Body of pancreas (tissue), 4 donors: Measurements from ENCODE around the gene ABI3. TPM values are rescaled to one million over a fixed set of nuclear protein-coding genes. Genes with fewer than 3 reads are reported as not detected.

Experiments
- ATAC-seq: fragments of 150-250 bp; one replicate; pipeline ENCODE4 v1.9.1; 2016
- DNase-seq, 4 donors: peaks; one replicate each; pipeline ENCODE4 v3.0.0-alpha.2; 2019
- H3K27ac ChIP-seq, 4 donors: fragments of 200-600 bp; sonication (generic); 1 replicate in 3 of 4; 2 replicates in 1 of 4; pipeline versions ENCODE4 v1.5.1 to v1.6.1; 2016 to 2019; ENCODE audit warnings: mild to moderate bottlenecking in 1 of 4, mixed read lengths in 1 of 4, moderate library complexity in 1 of 4
- H3K27me3 ChIP-seq, 2 donors: fragments of 200-600 bp; sonication (generic); one replicate each; pipeline ENCODE4 v1.6.0; 2016; ENCODE audit warnings: mild to moderate bottlenecking in 1 of 2
- H3K36me3 ChIP-seq, 2 donors: fragments of 200-600 bp; sonication (generic); replicated peaks in 1 of 2; 2 replicates each; pipeline ENCODE4 v1.5.1; 2016; ENCODE audit warnings: low read depth in 2 of 2; ENCODE audit not compliant: insufficient read depth in 1 of 2
- H3K4me1 ChIP-seq: fragments of 200-600 bp; sonication (generic); one replicate; pipeline ENCODE4 v1.6.0; 2016
- H3K4me3 ChIP-seq, 2 donors: fragments of 200-600 bp; sonication (generic); 1 replicate in 1 of 2; 2 replicates in 1 of 2; pipeline ENCODE4 v1.5.1; 2016 to 2019
- H3K9me3 ChIP-seq, 3 donors: fragments of 200-600 bp; sonication (generic); 1 replicate in 2 of 3; 2 replicates in 1 of 3; pipeline ENCODE4 v1.5.1; 2016
- POLR2A ChIP-seq, 3 donors: fragments of 450-650 bp; IDR thresholded peaks; one replicate each; pipeline ENCODE4 v1.6.1; 2016; ENCODE audit warnings: antibody characterized with exemption in 3 of 3, mild to moderate bottlenecking in 2 of 3
- WGBS, 2 donors: methylation state at CpG; one replicate each; pipeline ENCODE4 v1.1.5; 2017; 5-methylcytosine and 5-hydroxymethylcytosine counted together
- intact Hi-C: fragments of 100-400 bp; cut with DNase I; formaldehyde crosslinking; loops from one replicate; pipeline ENCODE4 v1.15.1; 2023
- total RNA-seq, 2 donors: library from RNA; depleted of rRNA; stranded (reverse); fragments of >200 nt; gene quantifications; one replicate each; pipeline ENCODE4 v1.1.0, GENCODE V29; 2016
- TF ChIP-seq, protein P1 (sequence below), 7 experiments: fragments of 450-650 bp in 4 of 7; fragments of 200-600 bp in 3 of 7; sonication (generic) in 3 of 7; IDR thresholded peaks; one replicate each; pipeline ENCODE4 v1.5.1; 2016 to 2019; ENCODE audit warnings: antibody characterized with exemption in 7 of 7

The ABI3 gene
- total RNA-seq, 2 donors from 2014 or later, result 4.9 to 6.3 TPM

DNA sequence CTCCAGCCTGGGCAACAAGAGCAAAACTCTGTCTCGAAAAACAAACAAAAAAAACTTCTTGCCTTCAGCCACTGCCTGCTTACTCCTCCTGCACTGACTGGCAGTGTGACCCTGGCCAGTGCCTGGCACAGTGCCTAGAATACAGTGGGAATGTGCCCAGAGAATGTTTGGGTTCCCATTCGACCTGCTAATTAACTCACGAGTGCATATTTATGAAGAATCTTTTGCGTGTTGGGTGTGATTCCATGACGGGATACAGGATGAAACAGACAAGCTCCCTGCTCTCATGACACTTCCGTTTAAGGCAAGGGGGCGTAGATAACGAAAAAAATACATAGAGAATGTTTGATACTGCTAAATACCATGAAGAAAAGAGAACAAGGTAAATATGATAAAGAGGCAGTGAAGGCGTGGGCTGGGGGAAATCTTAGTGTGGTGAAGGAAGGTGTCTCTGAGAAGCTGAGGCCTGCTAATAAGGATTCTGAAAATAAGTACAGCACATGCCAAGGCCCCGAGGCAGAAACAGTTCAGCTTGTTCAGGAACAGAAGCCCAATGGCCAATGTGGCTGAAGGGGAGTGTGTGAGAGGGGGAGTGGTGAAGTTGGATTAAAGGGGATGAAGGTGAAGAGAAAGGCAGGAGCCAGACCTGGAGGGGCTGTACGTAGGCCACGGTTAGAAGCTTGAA is 4.3 kb downstream of the ABI3 start:
- Histone ChIP-seq H3K4me3 (no peak overlapping the region), H3K36me3 (no peaks in the 10 kb centered on the region), H3K27me3 (no peaks in the 10 kb centered on the region), H3K4me1 (peaks cover 16% of the 10 kb centered on the region), H3K9me3 (no peaks in the 10 kb centered on the region), H3K27ac (peak overlapping the region in 2 of 4 donors; percentile 5 to 8)
- peak; percentile 67 to 79 (median 72) for DNase-seq
- WGBS, 2 donors, result 34% methylated on average over 12 of the region's 12 CpGs
- ATAC-seq, result peak; percentile 36
- intact Hi-C loops, result no loop called here
- TF ChIP-seq POLR2A (IDR thresholded peaks at IDR 0.05), result no peak
- TF ChIP-seq, protein P1, sequence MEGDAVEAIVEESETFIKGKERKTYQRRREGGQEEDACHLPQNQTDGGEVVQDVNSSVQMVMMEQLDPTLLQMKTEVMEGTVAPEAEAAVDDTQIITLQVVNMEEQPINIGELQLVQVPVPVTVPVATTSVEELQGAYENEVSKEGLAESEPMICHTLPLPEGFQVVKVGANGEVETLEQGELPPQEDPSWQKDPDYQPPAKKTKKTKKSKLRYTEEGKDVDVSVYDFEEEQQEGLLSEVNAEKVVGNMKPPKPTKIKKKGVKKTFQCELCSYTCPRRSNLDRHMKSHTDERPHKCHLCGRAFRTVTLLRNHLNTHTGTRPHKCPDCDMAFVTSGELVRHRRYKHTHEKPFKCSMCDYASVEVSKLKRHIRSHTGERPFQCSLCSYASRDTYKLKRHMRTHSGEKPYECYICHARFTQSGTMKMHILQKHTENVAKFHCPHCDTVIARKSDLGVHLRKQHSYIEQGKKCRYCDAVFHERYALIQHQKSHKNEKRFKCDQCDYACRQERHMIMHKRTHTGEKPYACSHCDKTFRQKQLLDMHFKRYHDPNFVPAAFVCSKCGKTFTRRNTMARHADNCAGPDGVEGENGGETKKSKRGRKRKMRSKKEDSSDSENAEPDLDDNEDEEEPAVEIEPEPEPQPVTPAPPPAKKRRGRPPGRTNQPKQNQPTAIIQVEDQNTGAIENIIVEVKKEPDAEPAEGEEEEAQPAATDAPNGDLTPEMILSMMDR (IDR thresholded peaks at IDR 0.05), result no peak

DNA sequence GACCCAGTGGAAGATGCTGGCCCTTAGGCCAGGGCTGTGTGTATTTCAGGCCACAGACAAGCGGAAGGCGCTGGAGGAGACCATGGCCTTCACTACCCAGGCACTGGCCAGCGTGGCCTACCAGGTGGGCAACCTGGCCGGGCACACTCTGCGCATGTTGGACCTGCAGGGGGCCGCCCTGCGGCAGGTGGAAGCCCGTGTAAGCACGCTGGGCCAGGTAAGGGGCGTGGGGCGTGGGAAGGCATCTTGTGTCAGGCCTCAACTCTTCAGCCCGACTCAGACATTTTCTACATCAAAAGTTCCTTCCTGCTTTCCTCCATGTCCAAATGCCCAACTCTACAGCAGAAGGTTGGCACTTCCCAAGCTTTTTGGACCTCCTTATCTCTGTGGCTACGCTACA is 6.0 kb downstream of the ABI3 start:
- Histone ChIP-seq H3K4me1 (peaks cover 16% of the 10 kb centered on the region), H3K27me3 (no peaks in the 10 kb centered on the region), H3K27ac (peak overlapping the region in 2 of 4 donors; percentile 21 to 51), H3K4me3 (no peak overlapping the region), H3K9me3 (no peaks in the 10 kb centered on the region), H3K36me3 (no peaks in the 10 kb centered on the region)
- 88 to 90% methylated on average over 9 to 11 of the region's 13 CpGs for WGBS, 2 donors
- intact Hi-C loops, result no loop called here
- DNase-seq (no peak), ATAC-seq (no peak)
- TF ChIP-seq POLR2A (IDR thresholded peaks at IDR 0.05), result no peak
- TF ChIP-seq, protein P1 (IDR thresholded peaks at IDR 0.05), result no peak

DNA sequence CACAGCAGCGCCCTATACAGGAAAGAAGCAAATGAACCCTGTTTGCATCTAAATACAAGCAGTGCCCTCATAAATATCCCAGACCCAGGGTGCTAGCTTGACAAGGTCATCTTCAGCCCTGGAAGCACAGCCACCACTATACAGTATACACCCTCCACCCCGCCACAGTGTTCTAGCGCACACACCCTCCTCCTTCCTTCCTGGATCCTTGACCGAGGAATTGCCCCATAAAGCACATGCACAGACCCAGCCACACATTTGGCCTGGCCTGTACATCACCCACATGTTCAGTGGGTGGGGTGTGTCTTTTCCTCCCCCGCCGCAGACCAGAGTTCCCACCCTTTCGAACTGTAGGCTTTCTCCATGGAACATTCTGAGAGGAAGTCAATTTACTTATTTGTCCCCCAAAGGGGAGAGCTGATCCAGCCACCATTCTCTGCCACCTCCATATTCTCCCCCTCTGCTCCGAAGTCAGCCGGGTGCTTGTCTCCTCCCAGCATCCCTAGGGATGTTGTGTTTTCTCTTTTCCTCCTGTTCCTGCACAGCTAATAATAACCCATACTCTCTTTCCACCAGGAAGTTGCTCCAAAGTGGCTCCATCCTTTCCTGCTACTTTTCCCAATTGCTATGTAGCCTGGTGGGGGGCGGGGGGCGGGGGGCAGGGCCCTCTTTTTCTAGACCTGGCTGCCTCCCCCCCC is 6.6 kb downstream of the ABI3 start:
- WGBS, 2 donors, result 62 to 68% methylated on average over 11 of the region's 11 CpGs
- H3K27ac ChIP-seq, result peak overlapping the region in 2 of 4 donors; percentile 21 to 68
- H3K4me3 ChIP-seq, result no peak overlapping the region
- intact Hi-C loops, result no loop called here
- ATAC-seq, result peak; percentile 43
- H3K27me3 ChIP-seq, result no peaks in the 10 kb centered on the region
- no peaks in the 10 kb centered on the region for H3K36me3 ChIP-seq
- DNase-seq, result peak in 2 of 4 donors; percentile 18 to 73
- TF ChIP-seq, protein P1 (IDR thresholded peaks at IDR 0.05), result no peak
- no peak for TF ChIP-seq POLR2A (IDR thresholded peaks at IDR 0.05)
- H3K9me3 ChIP-seq, result no peaks in the 10 kb centered on the region
- peaks cover 16% of the 10 kb centered on the region for H3K4me1 ChIP-seq

DNA sequence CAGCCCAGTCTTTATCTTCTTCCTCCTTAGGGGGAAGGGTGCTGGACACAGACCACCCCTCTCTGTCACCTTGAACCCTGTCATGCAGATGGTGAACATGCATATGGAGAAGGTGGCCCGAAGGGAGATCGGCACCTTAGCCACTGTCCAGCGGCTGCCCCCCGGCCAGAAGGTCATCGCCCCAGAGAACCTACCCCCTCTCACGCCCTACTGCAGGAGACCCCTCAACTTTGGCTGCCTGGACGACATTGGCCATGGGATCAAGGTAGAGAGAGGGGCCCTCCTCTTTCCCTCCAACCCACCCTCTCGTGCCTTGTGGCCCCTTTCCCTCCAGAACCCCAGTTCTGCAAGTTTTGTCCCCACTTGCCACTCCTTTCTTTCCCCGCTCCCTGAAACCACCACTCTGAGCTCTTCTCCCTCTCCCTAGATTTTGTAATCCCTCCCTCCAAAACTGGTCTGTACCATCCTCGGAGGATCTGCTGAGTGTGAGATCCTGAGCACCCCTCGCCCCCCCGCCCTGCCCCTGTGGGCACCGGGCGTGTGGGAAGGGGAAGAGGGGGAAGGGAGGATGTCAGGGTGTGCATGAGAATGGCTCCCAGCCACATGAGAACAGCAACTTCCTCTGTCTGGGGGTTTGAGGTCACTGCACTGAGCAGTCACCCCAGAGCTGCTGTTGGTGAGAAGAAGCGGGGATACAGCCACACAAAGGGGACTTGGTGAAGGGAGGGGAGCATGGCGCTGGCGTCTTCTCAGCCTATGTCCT is 7.3 kb downstream of the ABI3 start:
- H3K27me3 ChIP-seq, result no peaks in the 10 kb centered on the region
- no peaks in the 10 kb centered on the region for H3K9me3 ChIP-seq
- intact Hi-C loops, result no loop called here
- DNase-seq (peak in 2 of 4 donors; percentile 16 to 77), ATAC-seq (no peak)
- no peak overlapping the region for H3K4me3 ChIP-seq
- H3K27ac ChIP-seq, result peak overlapping the region in 1 of 4 donors; percentile 68
- peaks cover 16% of the 10 kb centered on the region for H3K4me1 ChIP-seq
- TF ChIP-seq POLR2A (IDR thresholded peaks at IDR 0.05), result peak in 1 of 3 donors; percentile 31
- TF ChIP-seq, protein P1 (IDR thresholded peaks at IDR 0.05), result no peak
- 54 to 63% methylated on average over 13 to 16 of the region's 17 CpGs for WGBS, 2 donors
- no peaks in the 10 kb centered on the region for H3K36me3 ChIP-seq
